SK-N-MC (cell line): Measurements from ENCODE around the gene CYSTM1.

Experiments used
- DNase-seq: peaks from one replicate; pipeline ENCODE4 v3.0.0-alpha.2; 2011; ENCODE audit warnings: low read depth, low spot score
- H3K27ac ChIP-seq: fragments of 200-600 bp; sonication (generic); 2 replicates; pipeline ENCODE4 v1.5.1; 2016; ENCODE audit warnings: mixed run types
- H3K36me3 ChIP-seq: fragments of 200-600 bp; sonication (generic); 2 replicates; pipeline ENCODE4 v1.6.1; 2017; ENCODE audit warnings: antibody characterized with exemption, low read length, mixed read lengths; ENCODE audit not compliant: insufficient read depth
- H3K4me3 ChIP-seq: fragments of 200-600 bp; sonication (generic); 2 replicates; pipeline ENCODE4 v1.5.1; 2016
- H3K9ac ChIP-seq: fragments of 200-600 bp; sonication (generic); 2 replicates; pipeline ENCODE4 v1.8.0; 2017; ENCODE audit warnings: mixed run types, mixed read lengths; ENCODE audit not compliant: insufficient read length
- H3K9me3 ChIP-seq: fragments of 200-600 bp; sonication (generic); 2 replicates; pipeline ENCODE4 v1.6.1; 2017; ENCODE audit warnings: low read depth, mild to moderate bottlenecking, antibody characterized with exemption, low read length, moderate library complexity, mixed read lengths
- EZH2 ChIP-seq: fragments of 200-600 bp; sonication (generic); IDR thresholded peaks from one replicate; pipeline ENCODE4 v1.6.1; 2017; ENCODE audit warnings: antibody characterized with exemption
- FOXP2 ChIP-seq: optimal IDR thresholded peaks from 2 replicates; pipeline ENCODE3; 2011; ENCODE audit warnings: mild to moderate bottlenecking, moderate library complexity; ENCODE audit not compliant: insufficient read depth; ENCODE audit errors: extremely low read length, control extremely low read depth
- POLR2AphosphoS5 ChIP-seq: IDR thresholded peaks from 2 replicates; pipeline ENCODE4 v1.6.1; 2012; ENCODE audit warnings: mild to moderate bottlenecking, low read depth, low read length, borderline replicate concordance

CYSTM1 gene

DNA sequence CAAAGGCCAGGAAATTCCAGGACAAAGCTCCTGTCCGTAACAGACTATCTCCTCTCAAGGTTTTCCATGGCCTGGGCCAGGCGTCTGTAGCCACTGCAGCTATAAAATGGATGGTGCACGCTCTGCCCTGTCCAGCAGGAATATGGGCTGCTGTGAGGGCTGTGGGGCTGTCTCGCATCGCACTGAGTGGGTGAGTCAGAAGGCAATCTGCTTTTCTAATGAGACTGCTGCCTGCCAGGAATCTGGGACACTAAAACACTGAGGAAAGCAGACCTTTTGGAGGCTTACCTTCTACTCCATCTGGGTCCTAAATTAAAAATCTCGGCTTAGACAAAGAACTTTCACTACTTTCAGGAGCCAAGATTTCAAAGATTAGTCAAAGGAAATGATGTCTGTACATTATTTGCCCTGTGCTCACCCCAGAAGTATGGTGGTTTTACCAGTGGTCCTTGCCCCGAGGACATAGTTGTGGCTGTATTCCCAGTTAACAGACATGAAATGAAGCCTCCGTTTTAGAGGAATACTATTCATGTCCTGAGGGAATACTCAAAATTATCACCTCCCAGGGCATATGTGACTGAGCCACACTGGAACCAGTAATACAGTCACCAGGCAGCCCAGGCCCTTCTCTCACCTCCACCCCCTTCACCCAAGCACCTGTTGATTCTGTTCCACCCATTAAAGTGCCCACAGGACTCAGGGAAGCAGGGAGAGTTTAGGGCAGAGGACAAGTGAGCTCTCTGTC is 71.6 kb downstream of the CYSTM1 start:
- H3K9ac ChIP-seq = no peak overlapping the region
- peaks cover 24% of the 10 kb centered on the region for H3K36me3 ChIP-seq
- TF ChIP-seq EZH2 = no peak
- TF ChIP-seq FOXP2 = no peak
- TF ChIP-seq POLR2AphosphoS5 = no peak
- no peak for DNase-seq
- no peaks in the 10 kb centered on the region for H3K9me3 ChIP-seq
- H3K4me3 ChIP-seq = no peak overlapping the region
- H3K27ac ChIP-seq = no peak overlapping the region

DNA sequence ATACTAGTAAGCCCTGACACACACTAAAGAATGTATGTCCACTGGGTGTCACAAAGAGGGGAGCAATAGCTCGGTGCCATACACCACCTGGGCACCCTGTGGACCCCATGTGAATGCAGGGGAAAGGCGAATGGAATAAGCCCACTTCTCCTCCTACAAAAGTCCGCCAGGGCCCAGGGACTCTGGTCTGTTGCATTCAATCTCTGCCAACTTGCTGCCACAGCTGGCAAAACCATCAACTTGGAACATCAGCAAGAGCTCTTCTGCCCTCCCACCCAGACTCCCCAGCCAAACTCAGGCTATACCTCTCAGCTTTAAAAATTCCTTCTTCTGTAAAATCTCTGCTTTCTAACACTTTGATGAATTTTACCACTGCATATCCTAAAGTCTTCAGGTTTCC is 73.4 kb downstream of the CYSTM1 start:
- Histone ChIP-seq H3K36me3 (peaks cover 24% of the 10 kb centered on the region), H3K27ac (no peak overlapping the region)

GRCh38 chr5:140249536-140249935 is 74.5 kb downstream of the CYSTM1 start:
- H3K4me3 ChIP-seq = no peak overlapping the region
- H3K36me3 ChIP-seq = peaks cover 18% of the 10 kb centered on the region
- TF ChIP-seq POLR2AphosphoS5 = no peak
- no peak for TF ChIP-seq FOXP2
- no peak for TF ChIP-seq EZH2
- H3K27ac ChIP-seq = no peak overlapping the region
- H3K9me3 ChIP-seq = no peaks in the 10 kb centered on the region
- DNase-seq = no peak
- no peak overlapping the region for H3K9ac ChIP-seq

More for the DNA sequence above, 73.4 kb downstream of the CYSTM1 start:
- TF ChIP-seq POLR2AphosphoS5 = no peak
- TF ChIP-seq FOXP2 = no peak
- TF ChIP-seq EZH2 = no peak
- Histone ChIP-seq H3K4me3 (no peak overlapping the region), H3K9me3 (no peaks in the 10 kb centered on the region), H3K9ac (no peak overlapping the region)
- DNase-seq = no peak

DNA sequence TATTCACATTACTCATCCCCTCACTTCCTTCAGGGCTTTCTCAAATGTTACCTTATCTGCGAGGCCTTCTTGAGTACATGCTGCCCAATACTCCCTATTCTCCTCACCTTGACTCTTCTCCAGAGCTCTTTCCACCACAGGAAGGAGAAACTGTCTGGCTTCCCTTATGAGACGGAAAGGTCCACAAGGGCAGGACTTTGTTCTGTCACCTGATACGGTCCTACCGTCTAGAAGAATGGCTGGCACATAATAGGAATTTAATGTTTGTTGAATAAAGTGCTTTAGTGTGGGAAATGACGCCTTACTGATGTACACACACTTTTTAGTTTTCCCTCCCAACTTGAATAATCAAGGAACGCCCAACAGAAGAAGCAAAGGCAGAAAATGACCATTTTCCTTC is 75.4 kb downstream of the CYSTM1 start:
- Histone ChIP-seq H3K4me3 (no peak overlapping the region), H3K27ac (no peak overlapping the region), H3K9ac (no peak overlapping the region), H3K36me3 (peaks cover 9% of the 10 kb centered on the region; the same call in 1 of the 2 replicates), H3K9me3 (no peaks in the 10 kb centered on the region)
- no peak for DNase-seq
- TF ChIP-seq POLR2AphosphoS5 (no peak), EZH2 (no peak), FOXP2 (no peak)

DNA sequence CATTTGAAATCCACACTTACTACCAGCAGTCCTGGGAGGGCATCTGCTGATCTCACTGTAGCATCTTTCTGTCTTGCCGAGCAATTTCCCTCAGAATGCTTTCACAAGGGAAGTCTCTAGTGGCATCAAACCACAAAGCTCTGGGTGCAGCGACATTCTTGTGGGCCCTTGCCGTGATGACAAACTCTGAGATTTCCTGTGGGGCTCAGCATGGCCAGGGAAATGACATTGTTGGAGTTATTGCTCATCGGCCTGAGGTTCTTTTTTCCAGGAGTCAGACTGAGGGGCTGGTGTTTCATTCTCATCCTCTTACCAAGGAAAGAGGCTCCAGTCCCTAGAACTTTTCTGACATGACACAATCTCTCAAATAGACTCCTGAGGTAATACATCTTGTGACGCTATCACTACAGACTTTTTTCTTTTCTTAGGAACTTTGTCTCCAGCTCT is 76.6 kb downstream of the CYSTM1 start:
- peak; percentile 26 for DNase-seq
- Histone ChIP-seq H3K4me3 (no peak overlapping the region), H3K27ac (peak overlapping the region; percentile 0; the same call in 1 of the 2 replicates), H3K9me3 (no peaks in the 10 kb centered on the region), H3K36me3 (no peaks in the 10 kb centered on the region; the same call in 1 of the 2 replicates), H3K9ac (no peak overlapping the region)
- TF ChIP-seq EZH2 (no peak), POLR2AphosphoS5 (no peak), FOXP2 (no peak)

DNA sequence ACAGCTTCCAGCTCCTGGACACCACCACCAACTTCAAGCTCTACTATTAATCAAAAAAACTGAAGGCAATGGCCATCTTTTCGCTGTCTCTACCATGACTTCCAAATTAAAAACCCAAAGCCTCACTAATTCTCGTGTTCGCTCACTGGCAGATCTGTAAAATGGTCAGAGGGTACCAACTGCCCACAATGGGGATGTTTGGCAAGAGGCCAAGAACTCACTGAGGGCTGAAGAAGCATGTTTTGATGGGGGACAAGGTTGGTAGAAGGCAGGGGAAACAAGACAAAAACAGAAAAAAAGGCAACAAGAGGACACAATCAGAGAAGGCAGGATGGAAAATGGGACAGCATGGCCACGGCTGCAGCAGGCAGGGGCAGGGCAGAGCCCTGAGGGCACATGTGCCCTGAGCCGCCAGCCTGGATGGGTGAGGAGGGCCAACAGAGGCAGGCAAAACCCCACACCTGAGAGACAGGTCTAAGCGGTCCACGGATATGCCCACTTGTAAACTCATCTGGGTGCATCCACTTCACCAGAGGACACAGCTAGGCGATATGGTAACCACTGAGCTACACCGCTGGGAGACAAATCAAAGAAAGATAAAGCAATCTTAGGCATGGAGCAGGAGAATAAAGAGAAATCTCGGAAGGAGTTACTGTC is 77.6 kb downstream of the CYSTM1 start:
- H3K27ac ChIP-seq = no peak overlapping the region
- H3K9ac ChIP-seq = no peak overlapping the region
- no peak overlapping the region for H3K4me3 ChIP-seq

DNA sequence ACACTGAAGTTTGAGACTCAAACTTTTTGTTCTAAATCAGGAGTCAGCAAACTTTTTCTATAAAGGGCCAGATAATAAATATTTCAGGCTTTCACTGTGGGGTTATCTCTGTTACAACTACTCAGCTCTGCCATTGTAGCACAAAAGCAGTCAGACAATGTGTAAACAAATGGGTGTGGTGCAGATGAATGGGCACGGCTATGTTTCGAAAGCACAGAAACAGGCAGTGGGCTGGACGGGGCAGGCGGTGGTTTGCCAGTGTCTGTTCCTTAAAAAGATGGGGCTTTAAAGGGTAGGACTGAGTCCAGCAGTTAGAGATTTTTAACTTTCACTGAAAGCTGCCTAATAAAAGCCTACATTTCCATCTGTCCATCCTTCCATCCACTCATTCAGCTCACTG is 79.0 kb downstream of the CYSTM1 start:
- H3K9ac ChIP-seq = no peak overlapping the region
- H3K9me3 ChIP-seq = no peaks in the 10 kb centered on the region
- no peak for TF ChIP-seq EZH2
- no peak overlapping the region for H3K27ac ChIP-seq
- H3K36me3 ChIP-seq = no peaks in the 10 kb centered on the region; the same call in 1 of the 2 replicates
- no peak overlapping the region for H3K4me3 ChIP-seq
- DNase-seq = no peak

More for the DNA sequence above, 77.6 kb downstream of the CYSTM1 start:
- TF ChIP-seq EZH2 = no peak
- DNase-seq = no peak
- Histone ChIP-seq H3K36me3 (no peaks in the 10 kb centered on the region; the same call in 1 of the 2 replicates), H3K9me3 (no peaks in the 10 kb centered on the region)

GRCh38 chr5:140255460-140256157 is 80.6 kb downstream of the CYSTM1 start:
- no peak overlapping the region for H3K4me3 ChIP-seq
- DNase-seq = no peak
- H3K9me3 ChIP-seq = 0 out of 2 replicates have a peak, but pooled peaks cover 3% of the 10 kb centered on the region
- no peak overlapping the region for H3K9ac ChIP-seq
- TF ChIP-seq POLR2AphosphoS5 (no peak), FOXP2 (no peak), EZH2 (no peak)
- peaks cover 8% of the 10 kb centered on the region for H3K36me3 ChIP-seq
- no peak overlapping the region for H3K27ac ChIP-seq

GRCh38 chr5:140256726-140257125 is 81.7 kb downstream of the CYSTM1 start:
- H3K4me3 ChIP-seq = no peak overlapping the region
- no peak overlapping the region for H3K9ac ChIP-seq
- TF ChIP-seq EZH2 (no peak), POLR2AphosphoS5 (no peak), FOXP2 (no peak)
- H3K9me3 ChIP-seq = 0 out of 2 replicates have a peak, but pooled peaks cover 3% of the 10 kb centered on the region
- no peak overlapping the region for H3K27ac ChIP-seq
- peaks cover 8% of the 10 kb centered on the region for H3K36me3 ChIP-seq
- DNase-seq = no peak
